SK-N-SH (cell line): ENCODE data around the gene SAMD4A. TPM values are rescaled to one million over a fixed set of nuclear protein-coding genes. Genes with fewer than 3 reads are reported as not detected.

Experiments
- CTCF ChIA-PET: fragments of 300-600, 350-600 bp; formaldehyde crosslinking; extraction: SDS; loops from one replicate; lab custom pipeline; 2021; lab: Yijun Ruan, JAX
- POLR2A ChIA-PET: fragments of 350-600 bp; sonication (Branson Sonifier 250); formaldehyde crosslinking; extraction: SDS; loops from one replicate; lab custom pipeline; 2020; ENCODE audit warnings: antibody characterized with exemption, inconsistent platforms; lab: Yijun Ruan, JAX
- DNase-seq: peaks from one replicate; pipeline ENCODE4 v3.0.0; 2012
- H2AFZ ChIP-seq: fragments of 200-600 bp; sonication (generic); 2 replicates; pipeline ENCODE4 v1.8.1; 2016; ENCODE audit warnings: antibody characterized with exemption, mild to moderate bottlenecking, low read depth
- H3F3A ChIP-seq: fragments of 200-600 bp; sonication (generic); replicated peaks from 2 replicates; pipeline ENCODE3; 2016; ENCODE audit warnings: antibody characterized with exemption, mild to moderate bottlenecking; ENCODE audit not compliant: insufficient read depth
- H3K27ac ChIP-seq, 2 experiments: fragments of 200-500 bp in 1 of 2; fragments of 200-600 bp in 1 of 2; sonication (Bioruptor generic) in 1 of 2; sonication (generic), shearing (Covaris generic) in 1 of 2; 2 replicates each; pipeline versions ENCODE4 v1.5.1 to v1.6.1; 2014 to 2016; ENCODE audit warnings: low read depth in 2 of 2, inconsistent platforms in 1 of 2, low read length in 1 of 2, mild to moderate bottlenecking in 1 of 2, mixed read lengths in 1 of 2
- H3K27me3 ChIP-seq: fragments of 200-600 bp; sonication (generic), shearing (Covaris generic); 2 replicates; pipeline ENCODE4 v1.6.1; 2016; ENCODE audit warnings: mixed run types; ENCODE audit not compliant: insufficient read depth
- H3K36me3 ChIP-seq, 2 experiments: fragments of 200-500 bp in 1 of 2; fragments of 200-600 bp in 1 of 2; sonication (Bioruptor generic) in 1 of 2; sonication (generic) in 1 of 2; replicated peaks in 1 of 2; 2 replicates each; pipeline versions ENCODE3 to v1.5.1; 2014 to 2016; ENCODE audit warnings: low read length in 1 of 2, mild to moderate bottlenecking in 1 of 2; ENCODE audit not compliant: insufficient read depth in 2 of 2, control insufficient read depth in 1 of 2
- H3K4me1 ChIP-seq, 2 experiments: fragments of 200-500 bp in 1 of 2; fragments of 200-600 bp in 1 of 2; sonication (Bioruptor generic) in 1 of 2; sonication (generic), shearing (Covaris generic) in 1 of 2; 2 replicates each; pipeline versions ENCODE4 v1.5.1 to v1.6.1; 2014 to 2016; ENCODE audit warnings: low read depth in 1 of 2, low read length in 1 of 2, mixed run types in 1 of 2; ENCODE audit not compliant: insufficient read depth in 2 of 2, control insufficient read depth in 1 of 2
- H3K4me2 ChIP-seq: fragments of 200-600 bp; sonication (generic), shearing (Covaris generic); 2 replicates; pipeline ENCODE4 v1.6.1; 2017; ENCODE audit warnings: mixed run types
- H3K4me3 ChIP-seq, 2 experiments: fragments of 200-500 bp in 1 of 2; fragments of 200-600 bp in 1 of 2; sonication (Bioruptor generic) in 1 of 2; sonication (generic), shearing (Covaris generic) in 1 of 2; 2 replicates each; pipeline versions ENCODE4 v1.5.1 to v1.8.1; 2014 to 2016; ENCODE audit warnings: low read depth in 2 of 2, inconsistent platforms in 1 of 2, low read length in 1 of 2, mild to moderate bottlenecking in 1 of 2, mixed read lengths in 1 of 2, moderate library complexity in 1 of 2
- H3K79me2 ChIP-seq: fragments of 200-600 bp; sonication (generic); 2 replicates; pipeline ENCODE4 v1.8.1; 2017; ENCODE audit warnings: mild to moderate bottlenecking; ENCODE audit not compliant: insufficient read depth
- H3K9ac ChIP-seq: fragments of 200-600 bp; sonication (generic); 2 replicates; pipeline ENCODE4 v1.6.1; 2017; ENCODE audit warnings: mixed run types
- H3K9me2 ChIP-seq: fragments of 200-600 bp; sonication (generic); 2 replicates; pipeline ENCODE4 v1.6.1; 2017; ENCODE audit warnings: mixed run types
- H3K9me3 ChIP-seq: fragments of 200-600 bp; sonication (generic); 2 replicates; pipeline ENCODE4 v1.6.1; 2017; ENCODE audit warnings: mixed run types, mild to moderate bottlenecking, moderate library complexity
- H4K20me1 ChIP-seq: fragments of 200-600 bp; sonication (generic); 2 replicates; pipeline ENCODE4 v1.6.1; 2017; ENCODE audit warnings: mild to moderate bottlenecking, mixed run types; ENCODE audit not compliant: insufficient read depth
- CHD2 ChIP-seq: fragments of 150-350 bp; IDR thresholded peaks from 2 replicates; pipeline ENCODE4 v1.6.1; 2018; ENCODE audit warnings: low read length; ENCODE audit not compliant: partially characterized antibody
- CTCF ChIP-seq: fragments of 200-600 bp; sonication (generic); IDR thresholded peaks from 2 replicates; pipeline ENCODE4 v1.6.1; 2017; ENCODE audit warnings: antibody characterized with exemption, mild to moderate bottlenecking, moderate library complexity
- EZH2phosphoT487 ChIP-seq: fragments of 200-600 bp; sonication (generic); IDR thresholded peaks from 2 replicates; pipeline ENCODE4 v1.6.1; 2017; ENCODE audit warnings: low read depth, mixed run types, mild to moderate bottlenecking, antibody characterized with exemption, moderate library complexity, borderline replicate concordance
- FOXJ3 ChIP-seq: sonication (generic); formaldehyde crosslinking; IDR thresholded peaks from 2 replicates; pipeline ENCODE4 v1.5.1; 2020; ENCODE audit warnings: mild to moderate bottlenecking, missing genetic modification reagents
- GABPA ChIP-seq: IDR thresholded peaks from 2 replicates; pipeline ENCODE4 v1.4.0; 2012; ENCODE audit warnings: low read depth, mild to moderate bottlenecking
- GATA2 ChIP-seq: sonication (generic); formaldehyde crosslinking; IDR thresholded peaks from 2 replicates; pipeline ENCODE4 v1.5.0; 2020; ENCODE audit warnings: mild to moderate bottlenecking, missing genetic modification reagents
- MAX ChIP-seq: IDR thresholded peaks from 2 replicates; pipeline ENCODE4 v1.4.0; 2012; ENCODE audit warnings: low read depth
- MEF2A ChIP-seq: IDR thresholded peaks from 2 replicates; pipeline ENCODE4 v1.4.0; 2012; ENCODE audit warnings: low read depth, borderline replicate concordance
- NFIC ChIP-seq: IDR thresholded peaks from 2 replicates; pipeline ENCODE4 v1.4.0; 2012; ENCODE audit warnings: borderline replicate concordance
- NRF1 ChIP-seq: IDR thresholded peaks from 2 replicates; pipeline ENCODE4 v1.6.1; 2012; ENCODE audit warnings: low read depth, mild to moderate bottlenecking, low read length
- POLR2AphosphoS5 ChIP-seq: IDR thresholded peaks from 2 replicates; pipeline ENCODE4 v1.6.1; 2012; ENCODE audit warnings: low read depth, low read length
- RAD21 ChIP-seq: IDR thresholded peaks from 2 replicates; pipeline ENCODE4 v1.6.1; 2012; ENCODE audit warnings: mild to moderate bottlenecking, low read length
- RFX5 ChIP-seq: IDR thresholded peaks from 2 replicates; pipeline ENCODE4 v1.6.1; 2012; ENCODE audit warnings: mild to moderate bottlenecking, improper control_type of control experiment, low read length
- SIN3A ChIP-seq: IDR thresholded peaks from 2 replicates; pipeline ENCODE4 v1.6.1; 2012; ENCODE audit warnings: low read depth, mild to moderate bottlenecking, low read length, moderate library complexity, borderline replicate concordance
- TAF1 ChIP-seq: IDR thresholded peaks from 2 replicates; pipeline ENCODE4 v1.6.1; 2012; ENCODE audit warnings: low read depth, mild to moderate bottlenecking, low read length, moderate library complexity, borderline replicate concordance
- TCF12 ChIP-seq: IDR thresholded peaks from 2 replicates; pipeline ENCODE4 v1.4.0; 2012
- TEAD4 ChIP-seq: IDR thresholded peaks from 2 replicates; pipeline ENCODE4 v1.4.0; 2012; ENCODE audit warnings: mild to moderate bottlenecking, borderline replicate concordance; ENCODE audit not compliant: insufficient read depth
- USF1 ChIP-seq: IDR thresholded peaks from 2 replicates; pipeline ENCODE4 v1.4.0; 2012; ENCODE audit warnings: low read depth, borderline replicate concordance
- YY1 ChIP-seq: IDR thresholded peaks from 2 replicates; pipeline ENCODE4 v1.4.0; 2012; ENCODE audit warnings: low read depth, mild to moderate bottlenecking
- WGBS: methylation state at CpG from one replicate; pipeline ENCODE4 v1.1.6; 2017; ENCODE audit warnings: low lambda C conversion rate; 5-methylcytosine and 5-hydroxymethylcytosine counted together
- polyA plus RNA-seq, 3 experiments: library from polyadenylated mRNA; depleted of rRNA; stranded (reverse); fragments of >200 nt; gene quantifications; 2 replicates each; pipeline ENCODE4 v1.2.3, GENCODE V29; 2012
- TF ChIP-seq, protein P1 (sequence below): IDR thresholded peaks from 2 replicates; pipeline ENCODE4 v1.4.0; 2012; ENCODE audit warnings: low read depth, borderline replicate concordance

Gene SAMD4A
- polyA plus RNA-seq, 1 of the 3 experiments (the other 2 are of a cell fraction): 5.0 TPM

GRCh38 chr14:54550514-54550913 lies 16.4 kb upstream of the SAMD4A start:
- H4K20me1 ChIP-seq: no peaks in the 10 kb centered on the region
- POLR2A ChIA-PET: interaction anchor here (0.9 kb wide), 1 partner anchor 266 kb away, joined by 4 read pairs; no protein-coding TSS in a partner anchor
- no peaks in the 10 kb centered on the region for H3K9me2 ChIP-seq
- TF ChIP-seq EZH2phosphoT487: no peak
- TF ChIP-seq CHD2: no peak
- no peak for TF ChIP-seq GABPA
- TF ChIP-seq TCF12: no peak
- no peak for TF ChIP-seq RAD21
- no peak for TF ChIP-seq NFIC
- TF ChIP-seq MAX: no peak
- TF ChIP-seq GATA2 (CRISPR knock-in tag): no peak
- no peak for TF ChIP-seq TAF1
- no peak for TF ChIP-seq USF1
- TF ChIP-seq YY1: no peak
- TF ChIP-seq MEF2A: no peak
- no peak for TF ChIP-seq RFX5
- TF ChIP-seq POLR2AphosphoS5: no peak
- no peak for TF ChIP-seq SIN3A
- no peak for TF ChIP-seq FOXJ3 (CRISPR knock-in tag)
- no peak for TF ChIP-seq NRF1
- no peak for TF ChIP-seq TEAD4
- no peak for TF ChIP-seq CTCF
- TF ChIP-seq, protein P1, sequence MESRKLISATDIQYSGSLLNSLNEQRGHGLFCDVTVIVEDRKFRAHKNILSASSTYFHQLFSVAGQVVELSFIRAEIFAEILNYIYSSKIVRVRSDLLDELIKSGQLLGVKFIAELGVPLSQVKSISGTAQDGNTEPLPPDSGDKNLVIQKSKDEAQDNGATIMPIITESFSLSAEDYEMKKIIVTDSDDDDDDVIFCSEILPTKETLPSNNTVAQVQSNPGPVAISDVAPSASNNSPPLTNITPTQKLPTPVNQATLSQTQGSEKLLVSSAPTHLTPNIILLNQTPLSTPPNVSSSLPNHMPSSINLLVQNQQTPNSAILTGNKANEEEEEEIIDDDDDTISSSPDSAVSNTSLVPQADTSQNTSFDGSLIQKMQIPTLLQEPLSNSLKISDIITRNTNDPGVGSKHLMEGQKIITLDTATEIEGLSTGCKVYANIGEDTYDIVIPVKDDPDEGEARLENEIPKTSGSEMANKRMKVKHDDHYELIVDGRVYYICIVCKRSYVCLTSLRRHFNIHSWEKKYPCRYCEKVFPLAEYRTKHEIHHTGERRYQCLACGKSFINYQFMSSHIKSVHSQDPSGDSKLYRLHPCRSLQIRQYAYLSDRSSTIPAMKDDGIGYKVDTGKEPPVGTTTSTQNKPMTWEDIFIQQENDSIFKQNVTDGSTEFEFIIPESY: no peak
- CTCF ChIA-PET: interaction anchor here (0.7 to 2.5 kb wide), 5 partner anchors 8 to 467 kb away, joined by 3 to 15 read pairs (median 4); no protein-coding TSS in a partner anchor
- peaks cover 0 to 6% of the 10 kb centered on the region in 2 experiments; a peak in 2 of 4 replicates for H3K4me1 ChIP-seq
- H3K9me3 ChIP-seq: no peaks in the 10 kb centered on the region
- H3K4me3 ChIP-seq: no peak overlapping the region
- H3K36me3 ChIP-seq: no peaks in the 10 kb centered on the region
- H2AFZ ChIP-seq: no peak overlapping the region
- H3F3A ChIP-seq: no peaks in the 10 kb centered on the region
- H3K4me2 ChIP-seq: no peak overlapping the region
- no peak overlapping the region for H3K9ac ChIP-seq
- H3K27ac ChIP-seq: no peak overlapping the region; a peak in 1 of 4 replicates
- 63% methylated on average over 1 of the region's 1 CpG for WGBS
- no peaks in the 10 kb centered on the region for H3K27me3 ChIP-seq
- no peaks in the 10 kb centered on the region for H3K79me2 ChIP-seq
- DNase-seq: no peak
